HEK293 (cell line): ENCODE results near the gene TEAD1.

Source experiments
- CTCF ChIA-PET: fragments of 350-600 bp; formaldehyde crosslinking; extraction: SDS; loops from one replicate; lab custom pipeline; 2021; ENCODE audit warnings: antibody characterized with exemption; lab: Yijun Ruan, JAX
- POLR2A ChIA-PET: fragments of 300-600 bp; formaldehyde crosslinking; extraction: SDS; loops from one replicate; lab custom pipeline; 2020; ENCODE audit warnings: antibody characterized with exemption, inconsistent platforms; lab: Yijun Ruan, JAX
- H3K27ac ChIP-seq: fragments of 200-500 bp; sonication (Bioruptor generic); 2 replicates; pipeline ENCODE4 v1.5.1; 2014; ENCODE audit warnings: low read depth, low read length, control low read depth, inconsistent platforms; ENCODE audit errors: extremely low read depth
- H3K36me3 ChIP-seq, 2 experiments: fragments of 200-500 bp in 1 of 2; sonication (Bioruptor generic) in 1 of 2; 1 replicate in 1 of 2; 2 replicates in 1 of 2; pipeline ENCODE4 v1.5.1; 2014 to 2017; ENCODE audit warnings: inconsistent platforms in 2 of 2, low read length in 2 of 2; ENCODE audit not compliant: control insufficient read depth in 2 of 2, insufficient read depth in 1 of 2
- H3K4me1 ChIP-seq: fragments of 200-500 bp; sonication (Bioruptor generic); 2 replicates; pipeline ENCODE4 v1.5.1; 2014; ENCODE audit warnings: mild to moderate bottlenecking, low read length, inconsistent platforms; ENCODE audit not compliant: control insufficient read depth, insufficient read depth
- H3K4me3 ChIP-seq: 2 replicates; pipeline ENCODE4 v1.5.1; 2011; ENCODE audit warnings: low read depth, mild to moderate bottlenecking, control low read depth, low read length, moderate library complexity
- H3K9me3 ChIP-seq: fragments of 200-500 bp; sonication (Bioruptor generic); 2 replicates; pipeline ENCODE4 v1.5.1; 2014; ENCODE audit warnings: low read depth, low read length, inconsistent platforms; ENCODE audit not compliant: control insufficient read depth, insufficient read depth
- KLF17 ChIP-seq: fragments of 450-650 bp; formaldehyde crosslinking; IDR thresholded peaks from 2 replicates; pipeline ENCODE4 v1.5.1; 2016; ENCODE audit warnings: missing biosample characterization, missing genetic modification characterization
- SALL2 ChIP-seq: fragments of 450-650 bp; formaldehyde crosslinking; IDR thresholded peaks from 2 replicates; pipeline ENCODE4 v1.5.0; 2017; ENCODE audit warnings: missing biosample characterization, mild to moderate bottlenecking, missing genetic modification characterization, borderline replicate concordance
- SCRT1 ChIP-seq: fragments of 450-650 bp; formaldehyde crosslinking; IDR thresholded peaks from 2 replicates; pipeline ENCODE4 v1.5.1; 2016; ENCODE audit warnings: missing biosample characterization, missing genetic modification characterization, borderline replicate concordance
- ZBTB20 ChIP-seq: fragments of 450-650 bp; formaldehyde crosslinking; IDR thresholded peaks from 2 replicates; pipeline ENCODE4 v1.5.1; 2016; ENCODE audit warnings: missing biosample characterization, missing genetic modification characterization
- ZBTB21 ChIP-seq: fragments of 450-650 bp; formaldehyde crosslinking; IDR thresholded peaks from 2 replicates; pipeline ENCODE4 v1.5.1; 2017; ENCODE audit warnings: missing biosample characterization, missing genetic modification characterization
- ZFP69B ChIP-seq: fragments of 450-650 bp; formaldehyde crosslinking; IDR thresholded peaks from 2 replicates; pipeline ENCODE4 v1.5.1; 2016; ENCODE audit warnings: missing biosample characterization, missing genetic modification characterization
- ZIC2 ChIP-seq: fragments of 450-650 bp; formaldehyde crosslinking; IDR thresholded peaks from 2 replicates; pipeline ENCODE4 v1.5.1; 2016; ENCODE audit warnings: missing biosample characterization, missing genetic modification characterization
- ZNF16 ChIP-seq: fragments of 450-650 bp; formaldehyde crosslinking; IDR thresholded peaks from 2 replicates; pipeline ENCODE4 v1.5.1; 2016; ENCODE audit warnings: low read depth, missing biosample characterization, missing genetic modification characterization
- ZNF544 ChIP-seq: fragments of 450-650 bp; formaldehyde crosslinking; IDR thresholded peaks from 2 replicates; pipeline ENCODE4 v1.5.0; 2017; ENCODE audit warnings: missing biosample characterization, missing genetic modification characterization
- ZNF555 ChIP-seq: fragments of 450-650 bp; formaldehyde crosslinking; conservative IDR thresholded peaks from 2 replicates; pipeline ENCODE4 v1.5.1; 2017; ENCODE audit warnings: missing biosample characterization, mild to moderate bottlenecking, missing genetic modification characterization, inconsistent platforms
- ZNF561 ChIP-seq: fragments of 450-650 bp; IDR thresholded peaks from 2 replicates; pipeline ENCODE4 v1.5.1; 2018; ENCODE audit warnings: missing biosample characterization, missing genetic modification characterization, borderline replicate concordance
- ZNF600 ChIP-seq: fragments of 450-650 bp; formaldehyde crosslinking; IDR thresholded peaks from 2 replicates; pipeline ENCODE4 v1.5.1; 2016; ENCODE audit warnings: missing biosample characterization, missing genetic modification characterization
- ZNF654 ChIP-seq: fragments of 450-650 bp; formaldehyde crosslinking; IDR thresholded peaks from 2 replicates; pipeline ENCODE4 v1.5.1; 2016; ENCODE audit warnings: low read depth, missing biosample characterization, missing genetic modification characterization
- ZNF704 ChIP-seq: fragments of 450-650 bp; formaldehyde crosslinking; IDR thresholded peaks from 2 replicates; pipeline ENCODE4 v1.5.1; 2016; ENCODE audit warnings: missing biosample characterization, missing genetic modification characterization
- ZNF768 ChIP-seq: fragments of 450-650 bp; formaldehyde crosslinking; IDR thresholded peaks from 2 replicates; pipeline ENCODE4 v1.5.1; 2018; ENCODE audit warnings: missing biosample characterization, mild to moderate bottlenecking, missing genetic modification characterization
- ZNF776 ChIP-seq: fragments of 450-650 bp; formaldehyde crosslinking; IDR thresholded peaks from 2 replicates; pipeline ENCODE4 v1.5.0; 2017; ENCODE audit warnings: missing biosample characterization, missing genetic modification characterization, borderline replicate concordance
- ZXDB ChIP-seq: fragments of 450-650 bp; formaldehyde crosslinking; IDR thresholded peaks from 2 replicates; pipeline ENCODE4 v1.5.1; 2016; ENCODE audit warnings: missing biosample characterization, missing genetic modification characterization
- TF ChIP-seq, protein P1 (sequence below): fragments of 450-650 bp; formaldehyde crosslinking; IDR thresholded peaks from 2 replicates; pipeline ENCODE4 v1.5.1; 2017; ENCODE audit warnings: missing biosample characterization, missing genetic modification characterization
- TF ChIP-seq, protein P2 (sequence below): fragments of 450-650 bp; formaldehyde crosslinking; IDR thresholded peaks from 2 replicates; pipeline ENCODE4 v1.5.1; 2016; ENCODE audit warnings: missing biosample characterization, missing genetic modification characterization
- TF ChIP-seq, protein P3 (sequence below): fragments of 450-650 bp; formaldehyde crosslinking; IDR thresholded peaks from 2 replicates; pipeline ENCODE4 v1.5.1; 2016; ENCODE audit warnings: missing biosample characterization, missing genetic modification characterization

TEAD1 gene

DNA sequence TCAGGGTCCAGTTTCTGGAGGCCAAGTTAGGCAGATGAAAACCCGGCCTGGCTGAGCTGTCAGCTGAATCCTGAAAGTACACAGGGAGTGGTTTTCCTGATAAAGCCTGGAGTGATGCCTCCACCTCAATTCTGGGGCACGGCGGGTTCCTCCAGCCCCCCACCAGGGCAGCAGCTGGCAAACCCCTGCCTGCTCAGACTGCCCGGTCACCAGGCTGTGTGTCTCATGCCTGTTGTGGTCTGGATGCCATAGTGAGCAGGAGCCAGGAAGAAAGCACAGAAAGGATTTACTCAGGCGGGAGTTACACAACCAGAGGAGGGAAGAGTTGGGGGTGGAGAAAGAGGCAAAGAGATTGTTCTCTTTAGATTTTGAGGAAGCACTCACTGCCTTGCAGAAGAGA is 215.0 kb downstream of the TEAD1 start:
- Histone ChIP-seq H3K4me3 (no peak overlapping the region), H3K9me3 (no peaks in the 10 kb centered on the region), H3K36me3 (peaks cover 0 to 27% of the 10 kb centered on the region in 2 experiments; a peak in 1 of 3 replicates), H3K4me1 (no peaks in the 10 kb centered on the region), H3K27ac (no peak overlapping the region)
- ChIA-PET CTCF (interaction anchor here (0.6 to 5.0 kb wide), 30 partner anchors 13 to 833 kb away, joined by 3 to 49 read pairs (median 4); no protein-coding TSS in a partner anchor), POLR2A (no interaction called here)
- peak; percentile 47; the same call in 1 of the 2 replicates for TF ChIP-seq ZIC2 (tag by site-specific recombination)
- no peak for TF ChIP-seq ZNF544 (tag by site-specific recombination)

DNA sequence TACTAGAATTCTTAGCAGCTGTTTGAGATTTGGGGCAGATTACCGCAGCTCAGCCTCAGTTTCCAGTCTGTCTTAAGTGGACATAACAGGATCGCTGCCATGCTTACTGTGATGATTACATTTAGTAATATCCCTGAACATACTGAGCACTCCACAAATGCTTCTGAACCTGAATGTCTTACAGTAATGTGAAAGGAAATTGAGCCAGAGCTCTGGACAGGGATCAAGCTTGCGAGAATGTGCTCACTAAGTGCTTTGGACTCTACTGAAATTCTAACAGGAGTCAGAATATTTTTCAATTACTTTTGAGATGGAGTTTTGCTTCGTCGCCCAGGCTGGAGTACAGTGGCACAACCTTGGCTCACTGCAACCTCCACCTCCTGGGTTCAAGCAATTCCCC is 216.3 kb downstream of the TEAD1 start:
- POLR2A ChIA-PET, result no interaction called here
- CTCF ChIA-PET, result interaction anchor here (0.6 to 5.0 kb wide), 5 partner anchors 21 to 559 kb away, joined by 3 to 49 read pairs (median 9); no protein-coding TSS in a partner anchor
- Histone ChIP-seq H3K36me3 (peaks cover 0 to 32% of the 10 kb centered on the region in 2 experiments; a peak in 1 of 3 replicates), H3K9me3 (no peaks in the 10 kb centered on the region), H3K4me1 (no peaks in the 10 kb centered on the region), H3K27ac (no peak overlapping the region), H3K4me3 (no peak overlapping the region)
- TF ChIP-seq ZNF704 (no peak), ZNF16 (tag by site-specific recombination) (no peak), ZNF768 (tag by site-specific recombination) (no peak), ZNF776 (tag by site-specific recombination) (no peak), ZXDB (tag by site-specific recombination) (no peak), ZBTB20 (tag by site-specific recombination) (no peak)
- TF ChIP-seq, protein P1, sequence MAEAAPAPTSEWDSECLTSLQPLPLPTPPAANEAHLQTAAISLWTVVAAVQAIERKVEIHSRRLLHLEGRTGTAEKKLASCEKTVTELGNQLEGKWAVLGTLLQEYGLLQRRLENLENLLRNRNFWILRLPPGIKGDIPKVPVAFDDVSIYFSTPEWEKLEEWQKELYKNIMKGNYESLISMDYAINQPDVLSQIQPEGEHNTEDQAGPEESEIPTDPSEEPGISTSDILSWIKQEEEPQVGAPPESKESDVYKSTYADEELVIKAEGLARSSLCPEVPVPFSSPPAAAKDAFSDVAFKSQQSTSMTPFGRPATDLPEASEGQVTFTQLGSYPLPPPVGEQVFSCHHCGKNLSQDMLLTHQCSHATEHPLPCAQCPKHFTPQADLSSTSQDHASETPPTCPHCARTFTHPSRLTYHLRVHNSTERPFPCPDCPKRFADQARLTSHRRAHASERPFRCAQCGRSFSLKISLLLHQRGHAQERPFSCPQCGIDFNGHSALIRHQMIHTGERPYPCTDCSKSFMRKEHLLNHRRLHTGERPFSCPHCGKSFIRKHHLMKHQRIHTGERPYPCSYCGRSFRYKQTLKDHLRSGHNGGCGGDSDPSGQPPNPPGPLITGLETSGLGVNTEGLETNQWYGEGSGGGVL (tag by site-specific recombination), result no peak
- TF ChIP-seq, all 188 proteins: peak for 0

DNA sequence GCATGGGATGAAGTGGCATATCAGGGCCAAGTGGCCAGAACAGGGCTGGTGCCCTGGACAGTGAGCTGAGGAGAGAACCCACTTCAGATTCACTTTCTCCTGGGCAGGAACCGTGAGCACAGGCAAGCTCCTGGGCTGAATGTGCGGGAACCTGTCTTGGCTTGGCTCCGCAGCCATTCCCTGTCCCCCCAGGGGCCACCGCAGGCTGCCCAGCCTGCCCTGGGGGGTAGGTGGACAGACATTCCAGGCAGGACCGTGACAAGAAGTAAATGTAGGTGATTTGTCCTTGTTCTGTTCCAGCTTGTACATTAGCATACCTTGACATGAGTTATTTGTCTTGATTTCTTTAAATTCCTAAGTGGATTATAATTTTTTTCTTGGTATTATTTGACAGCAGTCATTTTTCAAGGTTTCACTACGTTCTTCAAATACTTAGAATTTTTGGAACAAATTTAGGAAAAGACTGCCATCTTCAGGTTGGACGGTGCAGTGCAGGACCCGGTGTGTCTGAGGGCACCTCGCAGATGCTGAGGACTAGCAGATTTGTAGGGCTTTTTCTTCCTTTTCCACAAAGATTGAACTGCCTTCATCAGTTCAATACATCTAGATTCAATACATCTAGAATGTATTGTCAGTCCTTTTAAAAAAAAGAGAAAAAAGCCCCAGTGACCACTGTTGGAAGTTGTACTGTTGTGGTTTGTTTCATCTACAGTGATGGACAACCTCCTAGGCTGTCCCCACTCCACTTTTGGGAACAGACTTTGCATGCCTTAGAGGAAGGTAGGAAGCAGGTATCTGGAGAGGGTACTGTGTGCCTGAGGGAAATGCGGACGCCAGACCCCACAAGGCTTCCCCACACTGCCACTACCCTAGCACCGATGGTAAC is 219.8 kb downstream of the TEAD1 start:
- Histone ChIP-seq H3K4me3 (no peak overlapping the region), H3K9me3 (no peaks in the 10 kb centered on the region), H3K36me3 (peaks cover 0 to 39% of the 10 kb centered on the region in 2 experiments; a peak in 1 of 3 replicates), H3K27ac (no peak overlapping the region), H3K4me1 (no peaks in the 10 kb centered on the region)
- CTCF ChIA-PET, result interaction anchor here (0.6 to 5.0 kb wide), 14 partner anchors 14 to 605 kb away, joined by 3 to 49 read pairs (median 5); no protein-coding TSS in a partner anchor
- POLR2A ChIA-PET, result no interaction called here
- TF ChIP-seq, protein P2, sequence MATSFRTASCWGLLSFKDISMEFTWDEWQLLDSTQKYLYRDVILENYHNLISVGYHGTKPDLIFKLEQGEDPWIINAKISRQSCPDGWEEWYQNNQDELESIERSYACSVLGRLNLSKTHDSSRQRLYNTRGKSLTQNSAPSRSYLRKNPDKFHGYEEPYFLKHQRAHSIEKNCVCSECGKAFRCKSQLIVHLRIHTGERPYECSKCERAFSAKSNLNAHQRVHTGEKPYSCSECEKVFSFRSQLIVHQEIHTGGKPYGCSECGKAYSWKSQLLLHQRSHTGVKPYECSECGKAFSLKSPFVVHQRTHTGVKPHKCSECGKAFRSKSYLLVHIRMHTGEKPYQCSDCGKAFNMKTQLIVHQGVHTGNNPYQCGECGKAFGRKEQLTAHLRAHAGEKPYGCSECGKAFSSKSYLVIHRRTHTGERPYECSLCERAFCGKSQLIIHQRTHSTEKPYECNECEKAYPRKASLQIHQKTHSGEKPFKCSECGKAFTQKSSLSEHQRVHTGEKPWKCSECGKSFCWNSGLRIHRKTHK (tag by site-specific recombination), result no peak
- TF ChIP-seq ZBTB21 (tag by site-specific recombination) (no peak), SCRT1 (tag by site-specific recombination) (no peak), SALL2 (tag by site-specific recombination) (no peak), ZFP69B (tag by site-specific recombination) (no peak), ZNF555 (no peak), ZBTB20 (tag by site-specific recombination) (no peak), KLF17 (tag by site-specific recombination) (no peak), ZNF654 (tag by site-specific recombination) (peak; percentile 62), ZNF561 (tag by site-specific recombination) (no peak), ZNF600 (tag by site-specific recombination) (peak; percentile 26; the same call in 1 of the 2 replicates), ZIC2 (tag by site-specific recombination) (peak; percentile 48; the same call in 1 of the 2 replicates)
- TF ChIP-seq, protein P3, sequence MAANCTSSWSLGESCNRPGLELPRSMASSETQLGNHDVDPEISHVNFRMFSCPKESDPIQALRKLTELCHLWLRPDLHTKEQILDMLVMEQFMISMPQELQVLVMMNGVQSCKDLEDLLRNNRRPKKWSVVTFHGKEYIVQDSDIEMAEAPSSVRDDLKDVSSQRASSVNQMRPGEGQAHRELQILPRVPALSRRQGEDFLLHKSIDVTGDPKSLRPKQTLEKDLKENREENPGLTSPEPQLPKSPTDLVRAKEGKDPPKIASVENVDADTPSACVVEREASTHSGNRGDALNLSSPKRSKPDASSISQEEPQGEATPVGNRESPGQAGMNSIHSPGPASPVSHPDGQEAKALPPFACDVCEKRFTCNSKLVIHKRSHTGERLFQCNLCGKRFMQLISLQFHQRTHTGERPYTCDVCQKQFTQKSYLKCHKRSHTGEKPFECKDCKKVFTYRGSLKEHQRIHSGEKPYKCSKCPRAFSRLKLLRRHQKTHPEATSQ, result no peak
